ENCODE data around the gene SLAMF9.

Gene SLAMF9

GRCh38 chr1:159953536-159954515 lies at the start of gene SLAMF9:
SLAMF9 (minus strand) TSS chr1:159954237; CDS start chr1:159954137, 100 bp downstream.
- DNase-seq: no peak

- no peak for DNase-seq
Observed at GRCh38 chr1:160001440-160001839, 47.4 kb upstream of the SLAMF9 start.

GRCh38 chr1:159999204-159999603 lies 45.2 kb upstream of the SLAMF9 start:
- no peak for DNase-seq

DNA sequence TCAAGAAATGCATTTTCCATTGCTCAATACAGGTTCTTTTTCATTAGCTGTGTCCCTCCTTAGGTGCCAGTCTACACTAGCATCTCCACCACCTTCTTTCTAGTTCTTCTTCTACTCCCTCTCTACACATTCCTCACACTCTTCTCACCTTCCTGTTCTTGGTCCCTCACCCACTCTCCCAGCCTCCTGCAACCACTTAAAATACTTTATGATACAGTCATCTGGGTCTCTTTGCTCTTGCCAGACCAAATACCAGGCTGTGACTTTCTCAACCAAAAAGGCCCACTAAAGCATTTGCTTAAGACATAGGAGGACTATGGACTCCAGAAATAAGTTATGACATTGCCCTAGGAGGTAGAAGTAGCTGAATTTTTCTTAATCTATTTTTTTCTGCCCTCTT lies 42.6 kb upstream of the SLAMF9 start:
- no peak for DNase-seq

GRCh38 chr1:159994896-159995295 lies 40.9 kb upstream of the SLAMF9 start:
- DNase-seq: no peak

- no peak for DNase-seq
Observed at GRCh38 chr1:159993911-159994310, 39.9 kb upstream of the SLAMF9 start.

GRCh38 chr1:159992161-159992560 lies 38.1 kb upstream of the SLAMF9 start:
- DNase-seq: no peak

- no peak for DNase-seq
Observed at GRCh38 chr1:159991513-159991912, 37.5 kb upstream of the SLAMF9 start.

GRCh38 chr1:159990005-159990404 lies 36.0 kb upstream of the SLAMF9 start:
- DNase-seq: no peak

DNA sequence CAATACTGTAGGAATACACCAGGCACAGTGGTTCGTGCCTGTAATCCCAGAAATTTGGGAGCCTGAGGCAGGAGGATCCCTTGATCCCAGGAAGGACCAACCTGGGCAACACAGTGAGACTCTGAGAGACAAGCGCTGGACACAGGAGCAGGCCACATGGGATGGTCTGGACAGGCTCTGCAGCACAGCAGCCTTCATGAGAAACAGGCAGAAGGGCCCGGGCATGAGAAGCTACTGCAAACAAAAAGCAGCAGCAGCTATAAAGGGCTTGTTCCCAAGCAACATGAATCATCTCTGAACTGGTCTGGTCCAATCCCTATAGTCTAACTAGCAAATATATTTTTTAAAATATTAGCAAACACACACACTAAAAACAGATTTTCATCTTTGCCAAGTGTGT lies 35.5 kb upstream of the SLAMF9 start:
- DNase-seq: no peak

- no peak for DNase-seq
Observed at GRCh38 chr1:159988006-159988405, 34.0 kb upstream of the SLAMF9 start.

- DNase-seq: no peak
Observed at GRCh38 chr1:159987186-159987585, 33.1 kb upstream of the SLAMF9 start.

GRCh38 chr1:159986531-159986930 lies 32.5 kb upstream of the SLAMF9 start:
- DNase-seq: no peak

GRCh38 chr1:159986093-159986492 lies 32.1 kb upstream of the SLAMF9 start:
- no peak for DNase-seq

DNA sequence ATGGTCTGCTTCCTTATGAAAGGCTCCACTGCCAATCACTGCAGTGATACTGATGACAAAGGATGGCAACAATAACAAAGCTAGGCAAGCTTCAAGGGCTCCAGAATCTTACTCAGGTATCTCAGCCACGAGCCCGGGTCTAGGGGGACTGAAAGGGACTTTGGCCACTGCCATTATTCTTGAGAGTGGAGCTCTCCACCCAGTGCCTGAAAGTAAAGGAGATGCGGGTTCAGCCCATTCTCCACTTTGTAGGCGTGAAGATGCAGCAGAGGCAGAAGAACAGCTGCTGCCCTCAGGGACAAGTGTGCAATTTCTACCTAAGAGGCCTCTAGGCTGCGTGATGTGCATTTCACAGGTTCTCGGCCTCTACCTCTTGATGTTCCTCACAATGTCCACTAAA lies 31.4 kb upstream of the SLAMF9 start:
- DNase-seq: no peak

- no peak for DNase-seq
Observed at GRCh38 chr1:159983681-159984080, 29.6 kb upstream of the SLAMF9 start.

DNA sequence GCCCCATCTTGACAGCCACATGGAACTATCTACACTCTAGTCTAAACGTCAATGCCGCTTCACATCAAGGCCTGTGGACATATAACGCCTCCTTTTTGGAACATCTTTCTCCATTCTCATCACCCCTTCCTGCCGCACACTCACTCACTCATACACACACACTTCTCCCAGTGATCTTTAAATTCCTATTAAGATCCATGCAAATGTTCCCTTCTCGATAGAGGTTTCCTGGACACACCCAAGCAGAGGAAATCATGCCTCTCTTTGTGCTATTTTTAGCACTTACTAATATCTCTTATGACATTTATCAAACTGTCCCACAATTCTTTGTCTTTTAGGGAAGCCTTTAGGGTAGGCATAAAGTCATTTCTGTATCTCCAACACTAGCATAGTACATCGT lies 28.2 kb upstream of the SLAMF9 start:
- no peak for DNase-seq

DNA sequence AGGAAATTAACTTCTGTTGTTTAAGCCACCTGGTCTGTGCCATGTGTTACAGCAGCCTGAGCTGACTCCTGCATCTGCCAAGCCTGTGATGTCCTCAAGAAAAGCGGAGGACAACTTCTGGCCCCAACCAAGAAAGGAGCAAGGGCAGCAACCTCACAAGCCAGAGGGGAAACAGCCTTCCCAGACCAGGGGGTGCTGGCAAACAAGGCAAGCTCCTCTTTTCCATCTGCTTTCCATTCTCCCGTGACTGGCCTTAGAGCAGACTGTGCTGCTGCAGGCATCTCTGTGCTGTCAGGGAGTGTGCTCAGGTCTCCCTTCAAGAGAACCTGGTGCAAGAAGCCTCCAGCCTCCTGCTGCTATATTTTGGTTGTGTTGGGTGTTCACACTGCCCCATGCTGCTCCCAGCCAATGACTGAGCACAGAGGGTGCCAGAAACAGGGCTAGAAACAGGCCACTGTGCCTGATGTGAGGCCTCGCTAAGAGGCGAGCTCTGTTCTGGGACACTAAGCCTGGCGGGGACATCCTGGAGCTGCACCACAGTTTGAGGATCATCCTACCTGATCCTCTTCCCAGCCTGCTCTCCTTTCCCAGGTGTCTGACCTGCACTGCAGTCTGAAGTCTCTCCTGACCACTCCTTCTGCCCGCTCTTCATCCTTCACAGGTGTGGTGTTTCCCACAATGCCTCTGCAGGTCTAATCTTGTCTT lies 27.5 kb upstream of the SLAMF9 start:
- no peak for DNase-seq

DNA sequence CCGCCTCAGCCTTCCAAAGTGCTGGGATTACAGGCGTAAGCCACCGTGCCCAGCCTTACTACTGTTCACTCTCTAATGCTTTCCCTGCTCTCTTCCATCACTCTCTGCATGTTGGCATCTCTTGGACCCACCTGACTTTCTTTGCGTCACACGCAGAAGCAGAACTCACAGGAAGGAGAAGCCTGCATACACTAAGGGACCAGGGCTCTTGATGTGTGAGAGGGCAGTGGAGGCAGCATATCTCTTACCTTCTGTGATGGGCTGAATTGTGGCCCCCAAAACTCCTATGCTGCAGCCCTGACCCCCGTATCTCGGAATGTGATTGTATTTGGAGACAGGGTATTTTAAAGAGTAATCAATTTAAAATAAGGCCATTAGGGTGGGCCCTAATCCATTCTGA lies 26.7 kb upstream of the SLAMF9 start:
- DNase-seq: no peak

DNA sequence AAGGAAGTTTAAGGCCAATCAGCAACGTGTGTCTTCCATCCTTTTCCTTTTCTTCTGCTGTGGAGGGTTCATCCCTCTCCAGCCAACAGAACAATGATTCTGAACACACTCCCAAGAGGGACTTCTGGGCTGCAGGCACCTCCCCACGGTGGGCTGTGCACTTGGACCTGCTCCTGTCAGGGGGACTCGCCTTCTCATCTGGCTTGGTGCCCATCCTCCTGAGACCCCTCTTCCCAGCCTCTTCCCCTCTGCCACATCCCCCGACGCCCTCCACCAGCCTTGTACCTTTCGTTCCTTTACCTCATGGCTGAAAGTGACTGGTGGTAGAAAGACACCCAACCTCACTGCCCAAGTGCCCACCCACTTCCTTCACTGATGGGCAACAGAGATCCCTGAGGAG lies 26.0 kb upstream of the SLAMF9 start:
- no peak for DNase-seq

- no peak for DNase-seq
Observed at GRCh38 chr1:159979257-159979656, 25.2 kb upstream of the SLAMF9 start.

DNA sequence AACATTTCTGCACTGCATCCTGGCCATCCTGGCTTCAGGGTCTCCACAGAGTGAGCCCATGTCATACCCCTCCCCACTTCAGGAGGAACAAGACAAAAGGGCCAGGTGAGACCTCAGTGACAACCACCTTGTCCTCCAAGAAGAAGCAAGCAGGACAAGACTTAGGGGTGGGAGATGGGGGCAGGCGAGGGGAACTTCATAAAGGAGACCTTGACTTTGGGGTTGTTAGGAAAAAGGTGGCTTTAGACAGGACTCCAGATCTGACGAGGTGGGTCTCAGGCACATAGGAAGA lies 24.0 kb upstream of the SLAMF9 start:
- DNase-seq: no peak

GRCh38 chr1:159977364-159978106 lies 23.5 kb upstream of the SLAMF9 start:
- no peak for DNase-seq
